Stomach (tissue), 4 donors: ENCODE data around the gene RPRD1A.

Experiments
- CTCF ChIP-seq, 7 experiments: fragments of 450-650 bp in 4 of 7; fragments of 200-600 bp in 3 of 7; sonication (generic) in 3 of 7; IDR thresholded peaks; one replicate each; pipeline ENCODE4 v1.5.1; 2016 to 2019; ENCODE audit warnings: antibody characterized with exemption in 7 of 7, control low read depth in 2 of 7, mild to moderate bottlenecking in 1 of 7
- EP300 ChIP-seq: sonication (generic); formaldehyde crosslinking; IDR thresholded peaks from one replicate; pipeline ENCODE4 v1.6.1; 2017; ENCODE audit warnings: antibody characterized with exemption
- POLR2A ChIP-seq, 4 donors: fragments of 450-650 bp; IDR thresholded peaks; one replicate each; pipeline ENCODE4 v1.6.1; 2016; ENCODE audit warnings: antibody characterized with exemption in 4 of 4, control low read depth in 2 of 4, mild to moderate bottlenecking in 1 of 4, moderate library complexity in 1 of 4
- POLR2AphosphoS5 ChIP-seq, 3 donors: sonication (generic); formaldehyde crosslinking; IDR thresholded peaks; one replicate each; pipeline ENCODE4 v1.6.1; 2016; ENCODE audit warnings: antibody characterized with exemption in 3 of 3

- TF ChIP-seq CTCF (IDR thresholded peaks at IDR 0.05) = no peak
- TF ChIP-seq POLR2A (IDR thresholded peaks at IDR 0.05) = no peak
- TF ChIP-seq POLR2AphosphoS5 (IDR thresholded peaks at IDR 0.05) = no peak
- TF ChIP-seq EP300 = no peak
Observed at GRCh38 chr18:36112302-36112701, 44.9 kb upstream of the RPRD1A start.
